Spleen (tissue), 11 donors: ENCODE data around the gene SELENOW. TPM values are rescaled to one million over a fixed set of nuclear protein-coding genes. Genes with fewer than 3 reads are reported as not detected.

Experiments used
- DNase-seq: peaks from one replicate; pipeline ENCODE4 v3.0.0-alpha.2; 2020
- H3K27ac ChIP-seq, 8 donors: fragments of 200-600 bp; sonication (generic) in 7 of 8; 1 replicate in 4 of 8; 2 replicates in 4 of 8; pipeline versions ENCODE4 v1.5.0 to v1.8.0; 2016 to 2021; ENCODE audit warnings: inconsistent platforms in 4 of 8, mild to moderate bottlenecking in 4 of 8, moderate library complexity in 1 of 8
- H3K27me3 ChIP-seq, 7 donors: fragments of 200-600 bp; sonication (generic) in 6 of 7; replicated peaks in 1 of 7; 1 replicate in 4 of 7; 2 replicates in 3 of 7; pipeline versions ENCODE4 v1.5.0 to v1.8.0; 2016 to 2021; ENCODE audit warnings: inconsistent platforms in 3 of 7, mild to moderate bottlenecking in 1 of 7
- H3K36me3 ChIP-seq, 6 donors: fragments of 200-600 bp; sonication (generic) in 5 of 6; 1 replicate in 4 of 6; 2 replicates in 2 of 6; pipeline versions ENCODE4 v1.5.0 to v1.8.0; 2016 to 2021; ENCODE audit warnings: inconsistent platforms in 2 of 6
- H3K4me1 ChIP-seq, 6 donors: fragments of 200-600 bp; sonication (generic) in 5 of 6; 1 replicate in 3 of 6; 2 replicates in 3 of 6; pipeline versions ENCODE4 v1.5.0 to v1.8.0; 2016 to 2021; ENCODE audit warnings: inconsistent platforms in 3 of 6
- H3K4me3 ChIP-seq, 8 donors: fragments of 200-600 bp; sonication (generic) in 7 of 8; 1 replicate in 4 of 8; 2 replicates in 4 of 8; pipeline versions ENCODE4 v1.5.0 to v1.8.0; 2016 to 2021; ENCODE audit warnings: inconsistent platforms in 4 of 8, mild to moderate bottlenecking in 4 of 8, moderate library complexity in 2 of 8
- H3K9me3 ChIP-seq, 8 donors: fragments of 200-600 bp; sonication (generic) in 7 of 8; 1 replicate in 4 of 8; 2 replicates in 4 of 8; pipeline versions ENCODE4 v1.5.0 to v1.8.0; 2016 to 2021; ENCODE audit warnings: inconsistent platforms in 4 of 8
- CTCF ChIP-seq, 11 experiments: fragments of 200-600 bp in 7 of 11; fragments of 450-650 bp in 4 of 11; sonication (generic) in 4 of 11; IDR thresholded peaks in 8 of 11; conservative IDR thresholded peaks in 3 of 11; 1 replicate in 7 of 11; 2 replicates in 4 of 11; pipeline versions ENCODE4 v1.4.0 to v1.8.0; 2016 to 2021; ENCODE audit warnings: antibody characterized with exemption in 11 of 11, inconsistent platforms in 4 of 11, mild to moderate bottlenecking in 1 of 11
- POLR2A ChIP-seq, 3 donors: fragments of 450-650 bp; IDR thresholded peaks; one replicate each; pipeline ENCODE4 v1.5.1; 2017; ENCODE audit warnings: antibody characterized with exemption in 3 of 3, mild to moderate bottlenecking in 1 of 3
- POLR2AphosphoS5 ChIP-seq, 3 donors: sonication (generic); formaldehyde crosslinking; IDR thresholded peaks; one replicate each; pipeline ENCODE4 v1.5.1; 2017; ENCODE audit warnings: antibody characterized with exemption in 3 of 3
- WGBS, 5 donors: extraction: QIAGEN DNeasy Blood & Tissue Kit in 3 of 5; methylation state at CpG; one replicate each; pipeline versions ENCODE4 v1.1.5 to v1.1.7; 2013 to 2018; 5-methylcytosine and 5-hydroxymethylcytosine counted together
- intact Hi-C: fragments of 100-400 bp; cut with DNase I; formaldehyde crosslinking; loops from one replicate; pipeline ENCODE4 v1.15.0; 2023; ENCODE audit warnings: low total_unique reads
- polyA plus RNA-seq, 3 donors: library from polyadenylated mRNA; stranded (reverse); fragments of 200-250 nt; gene quantifications; one replicate each; pipeline ENCODE4 v1.2.1, GENCODE V29; 2013
- total RNA-seq, 7 donors: library from RNA; depleted of rRNA in 3 of 7; stranded (reverse); fragments of >200 nt in 3 of 7; fragmentation: NEBNext Ultra II Directional in 4 of 7; extraction: Animal tissue kit (Norgen Biotek cat#: 25700) in 4 of 7; gene quantifications; one replicate each; pipeline versions ENCODE4 v1.1.0 to v1.2.1, GENCODE V29; 2016 to 2021
- donor health status: healthy with polysubstance abuse.
- donor health status: DM: no; HTN: no; CAD: no; lungs with moderate emphysema.
- donor health status: DM: no; HTN: no; CAD: no.
- donor health status: Bipolar disorder and iron deficiency.
- donor health status: healthy.
- donor health status: DM: no; HTN: no; CAD: no.
- donor health status: DM: yes; HTN: yes; CAD: no.

The SELENOW gene
- total and polyA plus RNA-seq, 10 donors, result 137 to 592 (median 302) TPM

- Histone ChIP-seq H3K4me1 (peaks cover 0 to 7% (median 0%) of the 10 kb centered on the region in 6 donors), H3K27ac (no peak overlapping the region), H3K4me3 (no peak overlapping the region), H3K9me3 (peaks cover 0 to 11% (median 7%) of the 10 kb centered on the region in 8 donors), H3K36me3 (no peaks in the 10 kb centered on the region), H3K27me3 (peaks cover 0 to 13% (median 0%) of the 10 kb centered on the region in 7 donors)
- DNase-seq, result no peak
- 79 to 85% (median 83%) methylated on average over 18 of the region's 18 CpGs for WGBS, 5 donors
- intact Hi-C loops, result no loop called here
- no peak for TF ChIP-seq CTCF (IDR thresholded peaks at IDR 0.05 in 8 of 11, conservative IDR thresholded peaks at IDR 0.05 in 3 of 11)
Measured at GRCh38 chr19:47794526-47794925, 16.0 kb downstream of the SELENOW start.

GRCh38 chr19:47796785-47797184 is 18.3 kb downstream of the SELENOW start:
- no peak for TF ChIP-seq CTCF (IDR thresholded peaks at IDR 0.05 in 8 of 11, conservative IDR thresholded peaks at IDR 0.05 in 3 of 11)
- TF ChIP-seq POLR2AphosphoS5 (IDR thresholded peaks at IDR 0.05), result no peak
- no peak for TF ChIP-seq POLR2A (IDR thresholded peaks at IDR 0.05)
- no peak for DNase-seq
- intact Hi-C loops, result no loop called here
- H3K9me3 ChIP-seq, result peaks cover 0 to 19% (median 7%) of the 10 kb centered on the region in 8 donors
- WGBS, 5 donors, result 88 to 98% (median 96%) methylated on average over 2 of the region's 2 CpGs
- peaks cover 0 to 13% (median 0%) of the 10 kb centered on the region in 7 donors for H3K27me3 ChIP-seq
- no peak overlapping the region for H3K4me3 ChIP-seq
- H3K4me1 ChIP-seq, result no peaks in the 10 kb centered on the region
- no peaks in the 10 kb centered on the region for H3K36me3 ChIP-seq
- H3K27ac ChIP-seq, result no peak overlapping the region

GRCh38 chr19:47797996-47798903 is 19.7 kb downstream of the SELENOW start:
- TF ChIP-seq POLR2A (IDR thresholded peaks at IDR 0.05) (no peak), POLR2AphosphoS5 (IDR thresholded peaks at IDR 0.05) (no peak), CTCF (IDR thresholded peaks at IDR 0.05 in 8 of 11, conservative IDR thresholded peaks at IDR 0.05 in 3 of 11) (no peak)
- 57 to 61% (median 58%) methylated on average over 14 of the region's 14 CpGs for WGBS, 5 donors

GRCh38 chr19:47798904-47799266 is 20.4 kb downstream of the SELENOW start:
- peaks cover 0 to 11% (median 0%) of the 10 kb centered on the region in 8 donors for H3K9me3 ChIP-seq
- no peak for TF ChIP-seq POLR2AphosphoS5 (IDR thresholded peaks at IDR 0.05)
- no peak for TF ChIP-seq CTCF (IDR thresholded peaks at IDR 0.05 in 8 of 11, conservative IDR thresholded peaks at IDR 0.05 in 3 of 11)
- no peak for TF ChIP-seq POLR2A (IDR thresholded peaks at IDR 0.05)
- WGBS, 5 donors, result 55 to 79% (median 77%) methylated on average over 4 of the region's 4 CpGs
- intact Hi-C loops, result no loop called here
- no peaks in the 10 kb centered on the region for H3K4me1 ChIP-seq
- H3K27ac ChIP-seq, result no peak overlapping the region
- H3K27me3 ChIP-seq, result peaks cover 0 to 13% (median 0%) of the 10 kb centered on the region in 7 donors
- no peak for DNase-seq
- H3K4me3 ChIP-seq, result no peak overlapping the region
- H3K36me3 ChIP-seq, result no peaks in the 10 kb centered on the region

More at GRCh38 chr19:47797996-47798903, 19.7 kb downstream of the SELENOW start:
- intact Hi-C loops, result no loop called here
- no peak overlapping the region for H3K27ac ChIP-seq
- H3K27me3 ChIP-seq, result peaks cover 0 to 13% (median 0%) of the 10 kb centered on the region in 7 donors
- no peaks in the 10 kb centered on the region for H3K4me1 ChIP-seq
- H3K9me3 ChIP-seq, result peaks cover 0 to 11% (median 0%) of the 10 kb centered on the region in 8 donors
- DNase-seq, result no peak
- H3K4me3 ChIP-seq, result no peak overlapping the region
- no peaks in the 10 kb centered on the region for H3K36me3 ChIP-seq
